HCT116 (cell line): ENCODE data around the gene DRG2. TPM values are rescaled to one million over a fixed set of nuclear protein-coding genes. Genes with fewer than 3 reads are reported as not detected.

Source experiments
- ATAC-seq: fragments of 200-7000 bp; cut with Tn5 transposase; 2 replicates; pipeline ENCODE4 v1.9.1; 2020; ENCODE audit warnings: mild to moderate bottlenecking, moderate library complexity
- Bru-seq: library from RNA; stranded (reverse); fragments of 400-500 nt; gene quantifications from one replicate; lab custom pipeline; 2021; lab: Mats Ljungman, UMichigan
- BruChase-seq, 2 experiments: library from RNA; stranded (reverse); fragments of 400-500 nt; gene quantifications; one replicate each; lab custom pipeline; 2021; lab: Mats Ljungman, UMichigan
- BruUV-seq: library from RNA; stranded (reverse); fragments of 400-500 nt; replicated peaks from 2 replicates; lab custom pipeline; 2021; lab: Mats Ljungman, UMichigan
- CTCF ChIA-PET: fragments of 300-600 bp; sonication (Branson Sonifier 250); formaldehyde crosslinking; loops from one replicate; lab custom pipeline; 2021; ENCODE audit warnings: antibody characterized with exemption; lab: Charles Lee
- POLR2A ChIA-PET: fragments of 300-600, 350-600 bp; sonication (Branson Sonifier 250); formaldehyde crosslinking; loops from one replicate; lab custom pipeline; 2021; ENCODE audit warnings: antibody characterized with exemption; lab: Charles Lee
- RAD21 ChIA-PET, 2 experiments: fragments of 300-600 bp; sonication (Branson Sonifier 250); formaldehyde crosslinking; loops; one replicate each; lab custom pipeline; 2023; ENCODE audit warnings: low total read pairs in 2 of 2; ENCODE audit not compliant: uncharacterized antibody in 2 of 2, unreplicated experiment in 2 of 2, low non-redundant PET in 1 of 2; lab: Charles Lee
- DNase-seq: peaks from one replicate; pipeline ENCODE4 v3.0.0-alpha.2; 2010; ENCODE audit warnings: low read depth, low spot score
- H2AFZ ChIP-seq: fragments of 200-600 bp; shearing (Covaris generic), sonication (generic); 2 replicates; pipeline ENCODE4 v1.6.1; 2017; ENCODE audit warnings: low read depth, mixed run types, mixed read lengths, antibody characterized with exemption, low read length; ENCODE audit not compliant: poor library complexity, severe bottlenecking
- H3K27ac ChIP-seq: 2 replicates; pipeline ENCODE4 v1.5.1; 2012; ENCODE audit warnings: low read depth, low read length
- H3K27me3 ChIP-seq: fragments of 200-600 bp; sonication (generic); 2 replicates; pipeline ENCODE4 v1.6.1; 2016; ENCODE audit warnings: mixed run types, low read length, mixed read lengths; ENCODE audit not compliant: insufficient read depth
- H3K36me3 ChIP-seq, 2 experiments: fragments of 200-500 bp in 1 of 2; fragments of 200-600 bp in 1 of 2; sonication (Bioruptor generic) in 1 of 2; sonication (generic) in 1 of 2; 2 replicates each; pipeline versions ENCODE4 v1.5.1 to v1.6.1; 2014 to 2016; ENCODE audit warnings: low read length in 2 of 2, inconsistent platforms in 1 of 2, mixed read lengths in 1 of 2, mixed run types in 1 of 2; ENCODE audit not compliant: insufficient read depth in 2 of 2, control insufficient read depth in 1 of 2
- H3K4me1 ChIP-seq, 2 experiments: fragments of 200-600 bp in 1 of 2; sonication (generic) in 1 of 2; 2 replicates each; pipeline versions ENCODE4 v1.5.1 to v1.6.1; 2012 to 2017; ENCODE audit warnings: low read length in 2 of 2, inconsistent platforms in 1 of 2, mild to moderate bottlenecking in 1 of 2, mixed read lengths in 1 of 2, mixed run types in 1 of 2, moderate library complexity in 1 of 2; ENCODE audit not compliant: insufficient read depth in 2 of 2, control insufficient read depth in 1 of 2
- H3K4me2 ChIP-seq: fragments of 200-600 bp; sonication (generic); 2 replicates; pipeline ENCODE4 v1.6.1; 2017; ENCODE audit warnings: mixed run types, low read length, mixed read lengths
- H3K4me3 ChIP-seq, 2 experiments: fragments of 200-600 bp in 1 of 2; sonication (generic) in 1 of 2; replicated peaks in 1 of 2; 2 replicates each; pipeline ENCODE4 v1.5.1; 2011 to 2016; ENCODE audit warnings: low read length in 2 of 2, control low read depth in 1 of 2, low read depth in 1 of 2, mild to moderate bottlenecking in 1 of 2, mixed read lengths in 1 of 2, mixed run types in 1 of 2
- H3K79me2 ChIP-seq: fragments of 200-600 bp; sonication (generic); 2 replicates; pipeline ENCODE4 v1.6.1; 2017; ENCODE audit warnings: mild to moderate bottlenecking, mixed run types, low read length, moderate library complexity, mixed read lengths; ENCODE audit not compliant: insufficient read depth
- H3K9ac ChIP-seq: fragments of 200-600 bp; sonication (generic); 2 replicates; pipeline ENCODE4 v1.6.1; 2016; ENCODE audit warnings: low read length, mixed read lengths
- H3K9me2 ChIP-seq: fragments of 200-600 bp; sonication (generic), shearing (Covaris generic); 2 replicates; pipeline ENCODE4 v1.6.1; 2017; ENCODE audit warnings: mixed run types, mild to moderate bottlenecking, moderate library complexity; ENCODE audit not compliant: insufficient read depth
- H3K9me3 ChIP-seq, 2 experiments: fragments of 200-500 bp in 1 of 2; fragments of 200-600 bp in 1 of 2; sonication (Bioruptor generic) in 1 of 2; sonication (generic) in 1 of 2; 2 replicates each; pipeline ENCODE4 v1.6.1; 2014 to 2017; ENCODE audit warnings: low read length in 2 of 2, mixed read lengths in 2 of 2, inconsistent platforms in 1 of 2, low read depth in 1 of 2, mild to moderate bottlenecking in 1 of 2, mixed run types in 1 of 2, moderate library complexity in 1 of 2; ENCODE audit not compliant: control insufficient read depth in 1 of 2, insufficient read depth in 1 of 2
- H4K20me1 ChIP-seq: fragments of 200-600 bp; sonication (generic), shearing (Covaris generic); 2 replicates; pipeline ENCODE4 v1.6.1; 2017; ENCODE audit warnings: mixed run types, mild to moderate bottlenecking, moderate library complexity; ENCODE audit not compliant: insufficient read depth
- CBX3 ChIP-seq: IDR thresholded peaks from 2 replicates; pipeline ENCODE4 v1.6.1; 2012; ENCODE audit warnings: low read depth
- CEBPB ChIP-seq: IDR thresholded peaks from 2 replicates; pipeline ENCODE4 v1.6.1; 2012; ENCODE audit warnings: low read depth
- EGR1 ChIP-seq: IDR thresholded peaks from 2 replicates; pipeline ENCODE4 v1.6.1; 2012; ENCODE audit warnings: low read depth
- FOSL1 ChIP-seq: IDR thresholded peaks from 2 replicates; pipeline ENCODE4 v1.6.1; 2012; ENCODE audit warnings: low read depth
- MAX ChIP-seq: IDR thresholded peaks from 2 replicates; pipeline ENCODE4 v1.6.1; 2012
- POLR2A ChIP-seq: IDR thresholded peaks from 2 replicates; pipeline ENCODE4 v1.7.0; 2011; ENCODE audit warnings: borderline replicate concordance; ENCODE audit not compliant: insufficient read depth, insufficient read length; ENCODE audit errors: extremely low read depth
- POLR2AphosphoS5 ChIP-seq: IDR thresholded peaks from 2 replicates; pipeline ENCODE4 v1.6.1; 2011; ENCODE audit warnings: mild to moderate bottlenecking, low read depth, low read length, moderate library complexity
- REST ChIP-seq: IDR thresholded peaks from 2 replicates; pipeline ENCODE4 v1.6.1; 2012; ENCODE audit warnings: low read depth
- SIN3A ChIP-seq: IDR thresholded peaks from 2 replicates; pipeline ENCODE4 v1.6.1; 2012; ENCODE audit warnings: low read depth
- SP1 ChIP-seq: IDR thresholded peaks from 2 replicates; pipeline ENCODE4 v1.6.1; 2012; ENCODE audit warnings: low read depth
- SRF ChIP-seq: IDR thresholded peaks from 2 replicates; pipeline ENCODE4 v1.6.1; 2012; ENCODE audit warnings: low read depth
- TCF7L2 ChIP-seq: IDR thresholded peaks from 2 replicates; pipeline ENCODE4 v1.7.0; 2011; ENCODE audit warnings: borderline replicate concordance, inconsistent platforms; ENCODE audit not compliant: insufficient read depth, insufficient read length; ENCODE audit errors: extremely low read depth
- YY1 ChIP-seq: IDR thresholded peaks from 2 replicates; pipeline ENCODE4 v1.6.1; 2011; ENCODE audit warnings: low read length, low read depth, moderate library complexity, mild to moderate bottlenecking; ENCODE audit not compliant: insufficient replicate concordance; ENCODE audit errors: extremely low read depth
- ZBTB33 ChIP-seq: IDR thresholded peaks from 2 replicates; pipeline ENCODE4 v1.6.1; 2011; ENCODE audit warnings: mild to moderate bottlenecking, low read length, moderate library complexity; ENCODE audit not compliant: insufficient replicate concordance; ENCODE audit errors: extremely low read depth
- ZFX ChIP-seq: fragments of 450-650 bp; IDR thresholded peaks from 2 replicates; pipeline ENCODE4 v1.6.1; 2017
- ZNF274 ChIP-seq: fragments of 200-500 bp; sonication (Bioruptor generic); IDR thresholded peaks from 2 replicates; pipeline ENCODE4 v1.6.1; 2014; ENCODE audit warnings: mild to moderate bottlenecking, low read depth, low read length, inconsistent platforms
- intact Hi-C: fragments of 100-400 bp; cut with micrococcal nuclease; formaldehyde crosslinking; loops from 2 replicates; pipeline ENCODE4 v1.10.0; 2022
- long read RNA-seq: library from polyadenylated mRNA; unstranded; transcript quantifications from one replicate; pipeline ENCODE4 v2.0.0, GENCODE V29; 2021; ENCODE audit not compliant: unreplicated experiment
- polyA plus RNA-seq: library from polyadenylated mRNA; unstranded; fragments of >200 nt; gene quantifications from 2 replicates; pipeline ENCODE4 v1.2.1, GENCODE V29; 2012; ENCODE audit warnings: missing spikeins
- total RNA-seq: library from RNA; stranded (reverse); gene quantifications from one replicate; pipeline ENCODE4 v1.2.1, GENCODE V29; 2021; ENCODE audit not compliant: unreplicated experiment
- TF ChIP-seq, protein P1 (sequence below): IDR thresholded peaks from 2 replicates; pipeline ENCODE4 v1.6.1; 2012

The DRG2 gene, protein sequence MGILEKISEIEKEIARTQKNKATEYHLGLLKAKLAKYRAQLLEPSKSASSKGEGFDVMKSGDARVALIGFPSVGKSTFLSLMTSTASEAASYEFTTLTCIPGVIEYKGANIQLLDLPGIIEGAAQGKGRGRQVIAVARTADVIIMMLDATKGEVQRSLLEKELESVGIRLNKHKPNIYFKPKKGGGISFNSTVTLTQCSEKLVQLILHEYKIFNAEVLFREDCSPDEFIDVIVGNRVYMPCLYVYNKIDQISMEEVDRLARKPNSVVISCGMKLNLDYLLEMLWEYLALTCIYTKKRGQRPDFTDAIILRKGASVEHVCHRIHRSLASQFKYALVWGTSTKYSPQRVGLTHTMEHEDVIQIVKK
- total RNA-seq (41.0 TPM), Bru-seq, nascent RNA (percentile 74 among the genes with signal in this experiment), BruChase-seq, experiment 1, labeled RNA remaining after a 6-hour chase (percentile 73 among the genes with signal in this experiment), BruChase-seq, experiment 2, labeled RNA remaining after a 2-hour chase (percentile 79 among the genes with signal in this experiment)
- polyA plus RNA-seq = 32.5 and 34.5 TPM in 2 replicates
- long read RNA-seq, transcript DRG2-201 (13 exons, 1,964 nt) = major isoform, 41 of 72 reads
- long read RNA-seq, partial matches to known transcripts = 8 of 72 reads
- long read RNA-seq, other reads (novel, unspliced or antisense) = 22 of 72 reads

DNA sequence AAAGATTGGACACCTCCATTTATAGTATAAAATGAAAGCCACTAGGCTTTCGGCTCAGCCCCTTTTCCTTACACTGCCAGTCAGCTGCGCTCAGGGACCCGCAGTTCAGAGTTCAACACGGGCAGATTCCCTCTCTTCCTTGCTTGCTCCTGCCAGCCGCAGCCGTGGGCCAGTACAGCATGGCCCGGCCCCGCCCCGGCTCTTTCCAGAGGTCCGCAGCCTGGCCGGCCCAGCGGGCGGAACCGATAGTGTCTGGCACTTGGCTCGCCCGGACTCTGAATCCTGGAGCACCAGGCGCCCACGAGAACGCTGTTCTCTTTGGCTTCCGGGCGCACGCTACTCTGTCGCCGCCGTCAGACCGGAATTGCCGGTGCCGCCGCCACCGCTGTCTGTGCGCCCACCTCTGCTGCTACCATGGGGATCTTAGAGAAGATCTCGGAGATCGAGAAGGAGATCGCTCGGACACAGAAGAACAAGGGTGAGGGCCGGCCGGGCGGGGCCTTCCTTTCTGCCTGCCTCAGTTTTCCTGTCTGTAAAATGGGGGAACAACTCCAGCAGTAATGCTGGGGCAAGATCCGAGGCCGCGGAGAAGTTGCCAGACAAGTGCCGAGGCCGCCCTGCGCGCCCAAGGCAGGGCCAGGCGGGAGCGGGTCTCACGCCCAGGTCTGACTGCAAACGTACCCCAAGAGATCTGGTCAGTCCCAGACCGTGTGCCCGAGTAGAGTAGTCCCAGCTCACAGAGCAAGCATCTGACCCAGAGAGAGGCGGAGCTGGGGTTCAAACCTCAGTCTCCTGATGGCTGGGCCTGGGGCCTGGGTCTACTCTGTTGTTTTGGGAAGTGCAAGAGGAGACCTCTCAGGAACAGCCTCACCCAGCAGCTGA is at the start of gene DRG2:
DRG2 (plus strand) TSS at position 339 of the 882 bp plus-strand sequence; CDS start at position 415, 76 bp downstream.
- no peaks in the 10 kb centered on the region for H3K9me2 ChIP-seq
- BruUV-seq = TSS peak; percentile 74
- RAD21 ChIA-PET = no interaction called here
- ATAC-seq (peak; percentile 95), DNase-seq (peak; percentile 83)
- peaks cover 4 to 5% of the 10 kb centered on the region in 2 experiments; a peak in 2 of 4 replicates for H3K36me3 ChIP-seq
- H3K79me2 ChIP-seq = peaks cover 27% of the 10 kb centered on the region
- H3K9ac ChIP-seq = peak within 1 kb of the TSS; percentile 88
- H3K27me3 ChIP-seq = no peaks in the 10 kb centered on the region
- H2AFZ ChIP-seq = peak within 1 kb of the TSS; percentile 73
- CTCF ChIA-PET = no interaction called here
- peak within 1 kb of the TSS; percentile 91 for H3K4me2 ChIP-seq
- H3K4me1 ChIP-seq = peaks cover 8 to 22% of the 10 kb centered on the region in 2 experiments; a peak in 3 of 4 replicates
- H4K20me1 ChIP-seq = no peaks in the 10 kb centered on the region
- no peaks in the 10 kb centered on the region for H3K9me3 ChIP-seq
- peak within 1 kb of the TSS; percentile 48 for H3K27ac ChIP-seq
- POLR2A ChIA-PET = no interaction called here
- intact Hi-C loops = no loop called here
- H3K4me3 ChIP-seq = peak within 1 kb of the TSS; percentile 98 to 100
- peak; percentile 67 for TF ChIP-seq EGR1
- TF ChIP-seq YY1 = peak; percentile 88
- TF ChIP-seq ZFX = peak; percentile 72; the same call in 1 of the 2 replicates
- TF ChIP-seq SRF = 0 out of 2 replicates have a peak, but pooled peaks have one; percentile 75
- peak; percentile 73 for TF ChIP-seq POLR2A
- TF ChIP-seq SIN3A = peak; percentile 88
- TF ChIP-seq MAX = peak; percentile 95
- TF ChIP-seq CEBPB = no peak
- TF ChIP-seq FOSL1 = no peak
- peak; percentile 79 for TF ChIP-seq POLR2AphosphoS5
- peak; percentile 99 for TF ChIP-seq CBX3
- TF ChIP-seq, protein P1, sequence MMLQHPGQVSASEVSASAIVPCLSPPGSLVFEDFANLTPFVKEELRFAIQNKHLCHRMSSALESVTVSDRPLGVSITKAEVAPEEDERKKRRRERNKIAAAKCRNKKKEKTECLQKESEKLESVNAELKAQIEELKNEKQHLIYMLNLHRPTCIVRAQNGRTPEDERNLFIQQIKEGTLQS = no peak
- TF ChIP-seq SP1 = peak; percentile 70; the same call in 1 of the 2 replicates
- peak; percentile 85 for TF ChIP-seq ZBTB33
- TF ChIP-seq REST = no peak
- peak; percentile 58 for TF ChIP-seq TCF7L2
- TF ChIP-seq ZNF274 = no peak
